Hematopoietic multipotent progenitor cell (in vitro differentiated cells): Measurements from ENCODE around the gene NBDY. TPM values are rescaled to one million over a fixed set of nuclear protein-coding genes. Genes with fewer than 3 reads are reported as not detected.
"Not testable (repeated sequence)": the region's sequence is repeated elsewhere in the genome, so short reads cannot be mapped to it uniquely, and the experiment has no call there.

Experiments used
- DNase-seq, 3 donors: peaks; one replicate each; pipeline ENCODE4 v3.0.0-alpha.2; 2011 to 2015; ENCODE audit warnings: low read depth in 2 of 3, low spot score in 2 of 3
- total RNA-seq: library from RNA; depleted of rRNA; stranded (reverse); fragments of >200 nt; gene quantifications from one replicate; pipeline ENCODE4 v1.2.3, GENCODE V29; 2012

The NBDY gene
- total RNA-seq, 1 donor: 4.6 TPM

DNA sequence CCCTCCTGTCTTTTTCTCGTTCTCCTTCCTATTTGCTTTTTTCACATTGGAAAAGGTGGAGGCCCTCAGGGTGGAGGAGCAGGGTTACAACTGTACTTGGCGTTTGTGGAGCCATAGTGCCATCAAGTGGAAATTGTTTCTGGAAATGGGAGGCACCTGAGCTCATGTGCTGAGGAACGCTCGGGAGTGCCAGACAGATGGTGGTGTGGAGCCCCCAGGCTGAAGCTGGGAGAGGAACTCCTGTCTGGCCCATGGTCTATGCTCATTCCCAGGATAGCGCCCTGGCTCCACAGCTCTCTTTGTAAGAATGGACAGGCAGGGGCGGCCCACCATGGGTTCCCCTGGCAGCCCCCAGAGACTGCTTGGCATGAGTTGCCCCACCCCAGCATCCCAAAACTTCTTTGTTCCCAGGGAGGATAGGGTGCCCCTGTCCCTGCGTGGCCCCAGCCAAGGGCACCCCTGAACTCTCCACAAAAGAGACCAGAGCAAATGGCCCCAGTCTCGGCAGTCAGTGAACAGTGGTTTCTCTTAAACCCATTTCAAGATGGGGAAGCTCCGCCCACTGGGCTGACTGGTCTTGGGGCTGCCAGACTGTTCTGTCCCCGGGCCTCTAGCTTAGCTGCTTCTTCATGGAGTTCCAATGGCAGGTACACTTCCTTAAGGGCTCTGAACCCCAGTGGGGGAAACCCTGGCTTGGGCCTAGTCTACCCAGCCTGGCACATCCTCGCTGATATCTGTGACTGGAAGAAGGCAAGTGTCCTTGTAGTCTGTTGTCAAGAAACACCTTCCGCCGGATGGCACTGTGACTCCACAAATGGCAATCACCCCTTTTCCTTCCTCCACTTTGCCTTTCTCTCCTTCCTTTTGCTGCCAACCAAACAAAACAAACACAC is 70.1 kb downstream of the NBDY start:
- DNase-seq: no peak

DNA sequence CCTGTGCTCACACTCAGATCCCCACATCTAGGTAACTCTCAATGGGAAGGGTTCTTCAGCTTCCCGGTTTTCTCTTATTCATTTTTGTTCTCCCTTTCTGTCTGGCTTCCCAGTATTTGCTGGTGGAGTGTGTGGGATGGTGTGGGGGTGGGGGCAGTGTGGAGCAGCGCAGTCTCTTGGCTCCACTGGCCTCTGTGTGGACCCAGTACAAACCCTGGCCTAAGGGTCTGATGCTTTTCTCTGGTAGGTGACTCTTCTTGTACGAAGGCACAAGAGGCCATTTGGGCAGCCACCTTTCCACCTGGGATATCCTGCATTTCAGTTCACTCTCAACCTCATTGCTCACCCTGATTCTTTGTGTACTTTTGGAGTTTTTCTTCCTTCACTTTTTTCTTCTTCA is 71.3 kb downstream of the NBDY start:
- no peak for DNase-seq

DNA sequence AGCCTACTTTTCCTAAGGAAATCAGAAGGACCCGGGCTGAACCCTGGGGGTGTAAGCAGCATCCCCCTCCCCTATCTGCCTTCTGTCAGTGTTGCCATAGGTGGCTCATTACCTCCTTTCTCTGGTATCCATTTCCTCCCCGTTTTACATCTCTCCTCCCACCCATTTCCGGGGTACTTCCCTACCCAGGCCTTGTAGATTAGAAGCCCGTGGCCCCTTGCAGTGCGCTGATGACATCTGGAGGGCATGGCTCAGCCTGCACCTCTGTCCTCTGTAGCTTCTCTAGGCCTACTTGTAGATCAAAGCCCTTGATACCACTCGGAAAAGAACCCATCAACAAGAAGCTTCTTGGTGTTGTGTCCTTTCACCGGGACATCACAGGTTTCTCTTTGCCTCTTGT is 71.8 kb downstream of the NBDY start:
- peak in 1 of 3 donors; percentile 5 for DNase-seq

DNA sequence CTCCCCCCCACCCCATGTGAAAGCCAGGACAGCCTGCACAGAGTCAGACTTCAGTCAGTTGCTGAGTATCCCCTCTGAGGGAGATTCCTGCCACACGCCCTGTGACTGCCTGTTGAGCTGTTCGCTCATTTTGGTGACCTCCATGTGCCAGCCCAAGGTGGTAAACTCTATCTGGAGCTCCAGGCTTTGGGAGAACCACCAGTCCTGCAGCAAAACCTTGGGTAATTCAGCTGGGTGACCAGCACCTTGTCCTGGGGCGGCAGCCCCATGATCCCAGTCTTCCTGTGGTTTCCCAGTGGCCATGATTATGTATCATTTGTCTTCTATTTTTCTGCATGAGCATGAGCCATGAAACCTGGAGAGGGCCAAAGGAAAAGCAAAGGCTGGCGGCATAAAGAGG is 73.4 kb downstream of the NBDY start:
- no peak for DNase-seq

DNA sequence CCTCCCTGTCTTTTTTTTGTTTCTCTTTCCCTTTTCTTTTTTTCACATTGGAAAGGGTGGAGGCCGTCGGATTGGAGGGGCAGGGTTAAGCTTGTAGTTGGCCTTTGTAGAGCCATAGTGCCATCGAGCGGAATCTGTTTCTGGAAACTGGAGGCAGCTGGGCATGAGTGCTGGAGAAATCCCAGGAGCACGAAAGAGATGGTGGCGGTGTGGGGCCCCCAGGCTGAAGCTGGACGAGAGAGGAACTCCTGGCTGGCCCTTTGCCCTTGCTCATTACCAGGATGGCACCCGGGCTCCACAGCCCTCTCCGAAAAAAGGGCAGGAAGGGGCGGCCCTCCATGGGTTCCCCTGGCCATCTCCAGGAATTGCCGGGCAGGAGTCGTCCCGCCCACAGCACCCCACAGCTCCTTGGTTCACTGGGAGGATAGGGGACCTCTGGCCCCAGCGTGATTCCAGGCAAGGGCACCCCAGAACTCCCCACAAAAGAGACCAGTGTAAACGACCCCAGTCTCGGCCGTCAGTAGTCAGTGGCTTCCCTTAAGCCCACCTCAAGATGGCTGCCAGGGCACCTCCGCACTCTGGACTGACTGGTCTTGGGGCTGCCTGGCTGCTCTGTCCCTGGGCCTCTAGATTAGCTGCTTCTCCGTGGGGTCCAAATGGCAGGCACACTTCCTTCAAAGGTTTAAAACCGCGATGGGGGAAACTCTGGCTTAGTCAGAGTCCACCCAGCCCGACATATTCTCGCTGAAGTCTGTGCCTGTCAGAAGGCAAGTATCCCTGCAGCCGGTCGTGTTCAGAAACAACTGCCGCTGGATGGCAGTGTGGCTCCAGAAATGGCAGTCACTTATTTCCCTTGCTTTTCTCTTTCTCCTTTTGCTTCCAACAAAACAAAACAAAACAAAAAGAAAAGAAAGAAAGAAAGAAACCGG is 74.1 kb downstream of the NBDY start:
- DNase-seq: peak; percentile 44 to 76 (median 55)

DNA sequence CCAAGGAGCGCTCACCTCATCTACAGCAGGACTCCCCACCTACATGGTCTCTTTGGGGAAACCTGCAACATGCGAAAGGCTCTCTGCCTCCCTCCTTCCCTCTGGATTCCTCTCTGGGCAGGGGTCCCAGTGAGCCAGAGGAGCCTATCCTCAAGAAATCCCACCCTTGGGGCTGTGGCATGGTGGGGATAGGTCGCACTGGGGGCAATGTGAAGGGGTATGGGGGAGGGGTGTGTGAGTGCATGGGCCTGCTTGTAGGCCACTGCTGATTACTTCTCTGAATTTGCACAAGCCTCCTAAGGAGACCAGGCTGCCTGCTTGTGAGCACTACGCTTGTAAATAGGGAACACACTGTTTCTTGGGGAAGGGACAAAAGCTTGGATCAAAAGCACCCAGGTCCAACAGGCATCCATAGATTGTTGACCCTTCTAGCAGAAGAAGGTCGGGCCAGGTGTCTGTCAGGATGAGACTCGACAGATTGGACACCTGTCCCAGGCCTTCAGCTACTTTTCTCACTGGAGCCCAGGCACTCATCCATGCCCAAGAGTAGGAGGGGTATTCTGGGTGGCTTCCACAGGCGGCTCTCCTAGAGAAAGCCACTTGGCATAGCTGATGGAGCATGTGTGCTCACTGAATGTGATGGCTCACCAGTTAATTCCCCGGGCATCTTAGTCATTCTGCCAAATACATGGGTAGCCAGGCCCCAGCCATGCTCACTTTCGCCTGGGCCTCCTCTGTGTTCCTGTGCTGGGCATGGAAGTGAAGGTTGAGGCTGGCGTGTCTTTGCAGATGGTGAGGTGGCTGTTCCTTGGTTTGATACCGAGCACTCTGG is 75.0 kb downstream of the NBDY start:
- DNase-seq: no peak

DNA sequence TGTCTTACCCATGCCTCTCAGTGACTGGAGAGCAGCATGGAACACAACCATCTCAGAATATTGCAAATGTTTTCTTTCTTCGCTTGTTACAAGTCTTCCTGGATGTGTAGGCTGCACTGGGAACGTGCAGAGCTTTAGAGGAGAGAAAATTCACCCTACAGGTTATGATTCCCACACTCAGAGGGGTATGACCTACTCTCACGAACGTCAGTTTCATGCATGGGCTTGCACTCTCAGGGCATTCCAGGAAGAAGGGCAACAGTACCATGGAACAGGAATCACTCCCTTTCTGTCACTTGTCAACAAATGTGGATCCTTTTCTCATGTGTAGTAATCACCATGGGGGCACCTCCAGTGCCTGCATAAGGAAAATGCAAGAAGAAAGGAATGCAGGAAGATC is 75.8 kb downstream of the NBDY start:
- DNase-seq: no peak

DNA sequence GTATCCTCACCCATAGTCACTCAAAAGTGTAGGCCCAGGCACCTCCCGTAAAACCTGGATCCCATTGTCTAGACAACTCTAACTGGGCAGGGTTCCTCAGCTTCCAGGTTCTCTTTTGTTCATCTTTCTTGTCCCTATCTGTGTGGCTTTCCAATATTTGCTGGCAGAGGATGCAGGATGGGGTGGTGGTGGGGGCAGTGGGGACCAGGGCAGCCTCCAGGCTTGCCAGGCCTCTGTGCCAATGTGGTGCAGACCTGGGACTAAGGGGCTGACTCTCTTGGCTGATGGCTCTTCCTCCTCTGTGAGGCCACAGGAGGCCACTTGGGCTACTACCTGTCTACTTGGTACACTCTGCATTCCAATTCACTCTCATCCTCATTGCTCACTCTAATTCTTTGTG is 76.4 kb downstream of the NBDY start:
- no peak for DNase-seq

DNA sequence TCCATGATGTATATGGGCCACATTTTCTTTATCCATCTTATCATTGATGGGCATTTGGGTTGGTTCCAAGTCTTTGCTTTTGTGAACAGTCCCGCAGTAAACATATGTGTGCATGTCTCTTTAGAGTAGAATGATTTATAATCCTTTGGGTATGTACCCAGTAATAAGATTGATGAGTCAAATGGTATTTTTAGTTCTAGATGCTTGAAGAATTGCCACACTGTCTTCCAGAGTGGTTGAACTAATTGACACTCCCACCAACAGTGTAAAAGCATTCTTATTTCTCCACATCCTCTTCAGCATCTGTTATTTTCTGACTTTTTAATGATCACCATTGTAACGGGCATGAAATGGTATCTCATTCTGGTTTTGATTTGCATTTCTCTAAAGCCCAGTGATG is 77.1 kb downstream of the NBDY start:
- not testable (repeated sequence) for DNase-seq

DNA sequence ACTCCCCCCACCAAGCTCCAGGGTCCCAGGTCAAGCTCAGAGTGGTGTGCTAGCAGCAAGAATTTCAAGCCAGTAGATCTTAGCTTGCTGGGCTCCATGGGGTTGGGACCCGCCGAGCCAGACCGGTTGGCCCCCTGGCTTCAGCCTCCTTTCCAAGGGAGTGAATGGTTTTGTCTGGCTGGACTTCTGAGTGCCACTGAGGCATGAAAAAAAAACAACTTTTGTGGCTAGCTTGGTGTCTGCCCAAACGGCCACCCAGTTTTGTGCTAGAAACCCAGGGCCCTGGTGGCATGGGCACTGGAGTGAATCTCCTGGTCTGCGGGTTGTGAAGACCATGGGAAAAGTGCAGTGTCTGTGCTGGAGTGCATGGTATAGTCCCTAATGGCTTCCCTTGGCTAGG is 82.6 kb downstream of the NBDY start:
- no peak for DNase-seq

DNA sequence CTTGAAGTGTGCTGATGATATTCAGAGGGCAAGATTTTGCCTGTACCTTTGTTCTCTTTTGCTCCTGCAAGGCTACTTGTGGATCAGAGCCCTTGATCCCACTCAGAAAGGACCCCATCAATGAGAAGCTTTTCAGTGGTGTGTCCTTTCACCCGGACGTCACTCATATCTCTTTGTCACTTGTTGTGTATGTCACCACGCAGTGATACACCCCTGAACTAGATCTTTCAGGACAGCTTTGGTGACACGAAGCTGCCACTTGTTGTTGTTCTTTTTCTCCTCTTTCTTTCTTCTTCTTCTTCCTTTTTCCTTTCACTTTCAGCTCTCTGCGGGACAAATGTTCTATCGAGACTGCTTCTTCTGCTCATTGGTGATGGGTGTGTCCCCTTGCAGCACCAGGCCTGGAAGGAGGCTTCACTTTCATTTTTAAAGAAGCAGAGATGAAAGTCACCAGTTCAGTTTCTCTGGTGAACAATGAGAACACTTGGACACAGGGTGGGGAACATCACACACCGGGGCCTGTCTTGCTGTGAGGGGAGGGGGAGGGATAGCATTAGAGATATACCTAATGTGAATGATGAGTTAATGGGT is 83.6 kb downstream of the NBDY start:
- peak in 2 of 3 donors; percentile 34 to 58 for DNase-seq

DNA sequence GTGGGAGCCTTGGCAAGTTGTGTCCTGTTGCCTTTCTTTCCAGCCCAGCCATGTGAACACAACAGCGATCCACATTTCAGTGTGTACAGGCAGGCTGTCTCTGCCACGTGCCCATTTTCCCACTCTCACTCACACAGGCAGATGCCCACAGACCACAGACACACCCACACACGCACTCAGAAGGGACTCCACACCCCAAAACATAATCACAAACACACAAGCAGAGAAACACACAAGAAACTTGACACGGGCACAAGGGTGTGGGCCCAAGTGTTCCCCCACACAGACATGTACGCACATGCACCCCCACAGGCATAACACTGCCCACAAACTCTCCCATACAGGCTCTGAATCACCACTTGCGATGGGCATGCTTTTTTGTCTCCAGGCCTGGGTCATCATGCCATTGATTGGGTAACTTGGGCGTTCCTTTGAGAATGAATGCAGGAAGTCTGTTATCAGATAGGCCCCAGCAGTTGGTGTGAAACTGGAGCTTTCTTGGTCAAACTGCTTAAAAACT is 84.3 kb downstream of the NBDY start:
- DNase-seq: peak in 2 of 3 donors; percentile 64 to 80

DNA sequence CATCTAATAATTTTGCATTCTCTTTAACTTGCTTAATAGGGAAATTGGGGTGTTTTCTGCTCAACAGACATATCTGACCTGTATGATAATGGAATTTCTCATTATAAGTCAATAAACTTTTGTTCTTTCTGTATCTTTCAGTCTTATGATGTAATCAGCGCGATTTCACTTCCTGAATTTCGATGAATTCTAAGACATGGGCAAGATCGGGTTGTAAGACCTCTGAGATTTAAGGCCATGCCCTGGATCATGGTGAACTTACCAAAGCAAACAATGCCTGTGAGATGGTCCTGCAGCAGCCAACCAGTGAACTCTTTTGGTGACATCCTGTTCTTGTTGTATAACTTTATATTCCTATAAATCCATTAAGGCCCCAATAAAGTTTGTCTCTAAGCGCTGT is 88.1 kb downstream of the NBDY start:
- DNase-seq: no peak

DNA sequence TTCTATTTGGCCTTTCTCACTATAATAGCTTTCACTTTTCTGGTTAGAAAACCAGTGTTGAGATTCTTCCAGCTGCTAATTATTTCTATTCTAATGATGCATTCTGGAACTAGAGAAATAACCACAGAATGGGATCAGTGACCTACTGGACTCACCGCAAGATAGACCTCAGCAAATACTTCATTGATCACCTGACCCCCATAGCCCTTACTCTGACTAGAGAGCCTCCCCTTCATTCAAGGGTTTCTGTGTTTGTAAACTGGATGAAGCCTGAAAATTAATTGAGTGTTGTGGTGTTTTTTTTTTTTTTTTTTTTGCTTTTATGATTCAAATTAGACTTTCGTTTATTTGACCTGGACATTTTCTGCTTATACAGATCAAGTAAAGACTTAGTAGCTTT is 97.0 kb downstream of the NBDY start:
- no peak for DNase-seq

DNA sequence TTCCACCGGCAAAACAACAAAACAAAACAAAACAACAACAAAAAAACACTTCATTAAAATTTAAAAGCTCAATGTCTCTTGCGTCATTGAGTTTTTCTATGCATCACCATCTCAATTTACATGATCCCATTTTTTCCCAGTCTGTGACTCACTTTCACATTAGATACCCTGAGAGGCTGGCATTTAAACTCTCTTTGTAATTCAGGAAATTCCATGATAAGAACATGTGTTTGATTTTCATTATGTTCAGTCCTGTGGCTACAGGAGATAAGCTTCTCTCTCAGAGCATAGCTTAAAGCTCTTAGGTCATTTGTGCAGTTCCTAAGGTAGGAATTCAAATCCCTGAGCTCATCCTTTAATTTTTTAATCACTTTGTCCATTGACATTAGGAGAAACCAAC is 104.6 kb downstream of the NBDY start:
- DNase-seq: no peak

DNA sequence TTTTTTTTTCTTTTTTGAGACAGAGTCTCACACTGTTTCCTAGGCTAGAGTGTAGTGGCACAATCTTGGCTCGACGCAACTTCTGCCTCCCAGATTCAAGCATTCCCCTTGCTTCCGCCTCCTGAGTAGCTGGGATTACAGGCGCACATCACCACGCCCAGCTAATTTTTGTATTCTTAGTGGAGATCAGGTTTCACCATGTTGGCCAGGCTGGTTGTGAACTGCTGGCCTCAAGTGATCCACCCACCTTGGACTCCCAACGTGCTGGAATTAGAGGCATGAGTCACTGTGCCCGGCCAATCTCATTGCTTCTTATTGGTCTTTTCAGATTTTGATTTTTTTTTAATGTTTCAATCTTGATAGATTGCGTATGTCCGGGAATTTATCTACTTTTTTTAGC is 124.4 kb downstream of the NBDY start:
- no peak for DNase-seq

DNA sequence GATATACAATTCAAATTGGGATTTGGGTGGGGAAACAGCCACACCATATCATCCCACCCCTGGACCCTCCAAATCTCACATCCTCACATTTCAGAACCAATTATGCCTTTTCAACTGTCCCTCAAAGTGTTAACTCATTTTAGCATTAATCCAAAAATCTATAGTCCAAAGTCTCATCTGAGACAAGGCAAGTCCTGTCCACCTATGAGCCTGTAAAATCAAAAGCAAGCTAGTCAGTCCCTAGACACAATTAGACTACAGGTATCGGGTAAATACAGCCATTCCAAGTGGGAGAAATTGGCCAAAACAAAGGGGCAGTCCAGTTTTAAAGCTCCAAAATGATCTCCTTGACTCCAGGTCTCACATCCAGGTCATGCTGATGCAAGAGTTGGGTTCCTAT is 128.0 kb downstream of the NBDY start:
- no peak for DNase-seq

DNA sequence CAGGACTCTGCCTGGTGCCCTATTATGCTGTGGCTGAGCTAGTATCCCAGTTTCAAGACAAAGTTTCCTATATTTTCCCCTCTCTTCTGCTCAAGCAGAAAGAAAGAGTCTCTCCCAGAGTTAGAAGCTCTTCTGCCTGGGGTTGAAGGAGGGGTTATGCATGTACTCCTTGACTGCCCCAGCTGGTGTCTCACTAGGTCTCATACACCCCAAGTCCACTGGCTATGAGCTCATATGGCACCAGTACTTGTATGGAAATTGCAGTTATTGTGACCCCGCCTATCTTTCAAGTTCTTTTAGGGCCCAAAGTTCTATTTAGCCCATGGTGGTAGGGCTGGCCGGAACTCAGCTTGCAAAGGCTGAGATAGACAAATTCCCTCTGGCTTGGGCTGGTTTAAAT is 131.8 kb downstream of the NBDY start:
- no peak for DNase-seq
